PC-9 (cell line): ENCODE measurements around the gene VHLL.

Experiments
- CTCF ChIP-seq: fragments of 200-600 bp; sonication (generic); conservative IDR thresholded peaks from 2 replicates; pipeline ENCODE4 v1.6.1; 2017; ENCODE audit warnings: mixed run types, antibody characterized with exemption, mild to moderate bottlenecking, moderate library complexity
- EZH2 ChIP-seq: fragments of 200-600 bp; sonication (generic); IDR thresholded peaks from 2 replicates; pipeline ENCODE4 v1.8.0; 2017; ENCODE audit warnings: antibody characterized with exemption, low read depth

- no peak for TF ChIP-seq CTCF
- TF ChIP-seq EZH2 = no peak
These were observed 19.3 kb downstream of the VHLL start for GRCh38 chr1:156279837-156280236.
